GM19463 (cell line): ENCODE results near the gene GPR146.
"Not testable (repeated sequence)": the region's sequence is repeated elsewhere in the genome, so short reads cannot be mapped to it uniquely, and the experiment has no call there.

Experiments
- ATAC-seq: cut with Tn5 transposase; IDR thresholded peaks from one replicate; pipeline ENCODE4 v1.9.1; 2021; ENCODE audit warnings: mild to moderate bottlenecking, moderate library complexity; ENCODE audit not compliant: unreplicated experiment

Gene GPR146

DNA sequence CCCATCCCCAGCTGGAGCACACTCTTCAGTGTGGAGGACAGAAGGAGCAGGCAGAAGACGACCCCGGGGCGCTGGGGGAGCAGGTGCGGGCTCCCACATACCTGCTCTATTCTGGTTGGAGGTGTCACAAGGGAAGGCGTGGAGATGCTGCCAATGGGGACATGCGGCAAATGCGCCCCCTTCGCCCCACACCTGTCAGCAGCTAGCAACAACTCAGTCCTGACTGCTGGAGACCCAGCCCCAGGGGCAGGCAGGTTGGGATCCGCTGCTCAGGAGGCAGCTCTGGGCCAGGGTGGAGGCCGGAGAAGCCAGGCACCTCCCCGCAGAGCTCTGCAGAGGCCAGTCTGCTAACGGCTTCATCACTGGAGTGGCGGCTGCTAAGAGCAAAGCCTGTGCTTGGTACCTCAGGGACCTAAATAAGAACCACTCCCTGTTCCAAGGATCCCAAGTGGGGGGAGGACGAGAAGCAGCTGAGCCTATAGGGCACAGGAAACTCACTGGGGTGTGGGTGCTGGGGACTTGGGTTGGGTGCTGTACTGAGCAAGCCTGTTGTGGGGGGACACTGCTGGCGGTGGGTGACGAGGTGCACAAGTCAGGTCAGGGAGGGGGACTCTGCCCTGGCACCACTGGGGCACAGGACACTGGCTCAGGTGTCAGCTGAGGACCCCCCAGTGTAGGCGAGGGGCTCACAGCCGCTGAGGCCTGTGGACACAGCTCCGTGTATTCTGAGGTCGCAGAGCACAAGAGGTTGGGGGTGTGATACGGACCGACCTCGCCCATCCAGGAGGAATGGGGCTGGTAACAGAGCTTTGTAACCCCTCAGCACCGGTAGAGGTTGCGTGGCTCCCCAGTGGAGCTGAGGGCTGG, 19.2 kb upstream of the GPR146 start:
- no peak for ATAC-seq

DNA sequence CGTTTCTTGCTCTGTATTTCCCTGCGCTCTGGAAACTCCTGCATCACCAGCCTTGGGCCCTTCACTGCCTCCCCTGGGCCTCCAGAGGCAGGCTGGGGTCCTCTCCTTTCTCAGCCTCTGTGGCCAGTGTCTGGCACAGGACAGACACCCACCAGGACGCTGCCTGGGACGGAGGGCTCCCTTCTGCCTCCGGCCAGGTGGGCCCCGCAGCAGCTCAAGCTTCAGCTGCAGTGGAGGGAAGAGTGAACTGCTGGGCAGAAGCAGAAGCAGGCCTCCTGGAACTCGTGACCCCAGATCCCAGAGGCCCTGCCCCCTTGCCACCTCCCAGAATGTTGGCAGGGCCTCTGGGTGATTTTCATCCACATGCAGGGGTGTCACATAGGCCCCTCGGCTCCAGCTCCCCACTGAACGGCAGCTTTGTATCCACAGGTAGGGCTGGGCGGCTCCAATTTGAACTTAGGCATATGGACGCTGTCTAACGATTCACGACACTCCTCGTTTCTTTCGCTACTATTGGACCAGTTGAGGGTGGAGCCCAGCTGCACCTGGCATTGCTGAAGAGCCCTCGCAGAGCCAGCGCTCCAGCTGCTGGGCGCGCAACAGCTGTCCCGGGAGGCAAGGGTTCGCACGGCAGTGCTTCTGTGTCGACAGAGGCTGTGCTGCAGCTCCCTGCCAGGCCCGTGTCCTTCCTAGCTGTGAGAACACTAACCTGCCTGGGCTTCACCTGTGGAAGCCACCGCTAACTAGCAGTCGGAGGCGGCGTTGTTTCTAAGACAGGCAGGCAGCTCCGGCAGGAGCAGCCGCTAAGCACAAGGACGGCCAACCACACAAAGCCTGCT, 18.4 kb upstream of the GPR146 start:
- ATAC-seq, result no peak

- no peak for ATAC-seq
Observed at GRCh38 chr7:1026721-1027161, 17.6 kb upstream of the GPR146 start.

GRCh38 chr7:1027242-1028043, 16.9 kb upstream of the GPR146 start:
- no peak for ATAC-seq

GRCh38 chr7:1028044-1028770, 16.1 kb upstream of the GPR146 start:
- ATAC-seq, result peak; percentile 52

- no peak for ATAC-seq
Observed at GRCh38 chr7:1028775-1029636, 15.3 kb upstream of the GPR146 start.

DNA sequence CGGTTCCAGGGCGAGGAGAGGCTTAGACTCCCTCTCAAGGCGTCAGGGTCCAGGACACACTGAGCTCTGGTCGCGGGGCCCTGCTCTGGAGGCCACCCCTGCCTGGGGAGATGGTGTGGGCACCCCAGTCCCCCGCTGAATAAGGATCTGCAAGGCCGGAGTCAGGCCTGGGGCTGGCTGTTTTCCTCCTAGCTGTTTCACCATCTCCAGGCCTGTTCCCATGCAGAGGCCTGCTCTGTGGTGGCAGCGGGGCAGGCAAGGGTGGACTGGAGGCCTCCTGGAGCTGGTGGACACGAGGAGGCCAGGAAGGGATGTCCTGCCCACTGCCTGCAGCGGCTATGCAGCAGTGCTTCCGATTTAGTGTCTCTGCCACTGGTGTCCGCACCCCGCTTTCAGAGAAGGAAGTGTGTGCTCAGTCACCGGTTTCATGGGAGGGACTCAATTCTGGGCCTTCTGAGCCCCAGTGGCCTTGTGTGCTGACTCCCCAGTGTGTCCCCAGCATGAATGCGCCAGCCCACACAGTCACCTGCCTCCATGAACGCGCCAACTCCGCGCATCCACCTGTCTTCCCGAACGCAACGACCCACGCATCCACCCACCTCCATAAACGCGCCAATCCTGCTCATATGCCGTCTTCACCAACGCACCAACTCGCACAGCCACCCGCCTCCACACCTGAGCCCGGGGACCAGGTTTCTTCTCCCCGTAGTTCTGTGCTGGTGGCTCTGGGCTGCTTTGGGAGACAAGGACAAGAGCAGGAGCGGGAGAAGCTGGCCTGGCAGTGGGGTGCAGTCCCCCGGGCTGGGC, 14.5 kb upstream of the GPR146 start:
- no peak for ATAC-seq

DNA sequence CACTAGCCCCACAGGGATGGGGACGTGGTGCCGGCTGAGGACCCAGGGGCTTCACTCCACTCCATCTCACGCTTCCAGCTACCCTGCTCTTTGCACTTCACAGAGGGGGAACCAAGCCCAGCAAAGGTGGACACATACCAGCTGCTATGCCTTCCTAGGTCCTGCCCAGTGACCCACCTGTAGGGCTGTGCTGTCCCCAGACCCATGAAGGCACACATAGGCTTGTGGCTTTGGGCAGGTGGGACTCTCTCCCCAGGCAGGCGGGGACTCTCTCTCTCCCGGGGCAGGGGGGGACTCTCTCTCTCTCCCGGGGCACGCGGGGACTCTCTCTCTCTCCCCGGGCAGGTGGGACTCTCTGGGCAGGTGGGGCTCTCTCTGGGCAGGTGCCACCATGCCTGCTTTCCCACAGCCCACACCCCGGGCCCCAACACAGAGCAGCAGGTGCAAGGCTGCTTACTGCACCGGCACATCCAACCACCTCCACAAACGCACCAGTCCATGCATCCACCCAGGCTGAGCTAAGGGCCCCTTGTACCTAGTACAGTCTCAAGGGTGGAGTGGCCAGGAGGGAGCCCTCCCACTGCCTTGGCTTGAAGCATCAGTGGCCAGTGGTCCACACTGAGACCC, 13.8 kb upstream of the GPR146 start:
- no peak for ATAC-seq

GRCh38 chr7:1031716-1032455, 12.5 kb upstream of the GPR146 start:
- ATAC-seq, result no peak

- no peak for ATAC-seq
Observed at GRCh38 chr7:1032536-1033181, 11.7 kb upstream of the GPR146 start.

- no peak for ATAC-seq
Observed at GRCh38 chr7:1033546-1034145, 10.7 kb upstream of the GPR146 start.

DNA sequence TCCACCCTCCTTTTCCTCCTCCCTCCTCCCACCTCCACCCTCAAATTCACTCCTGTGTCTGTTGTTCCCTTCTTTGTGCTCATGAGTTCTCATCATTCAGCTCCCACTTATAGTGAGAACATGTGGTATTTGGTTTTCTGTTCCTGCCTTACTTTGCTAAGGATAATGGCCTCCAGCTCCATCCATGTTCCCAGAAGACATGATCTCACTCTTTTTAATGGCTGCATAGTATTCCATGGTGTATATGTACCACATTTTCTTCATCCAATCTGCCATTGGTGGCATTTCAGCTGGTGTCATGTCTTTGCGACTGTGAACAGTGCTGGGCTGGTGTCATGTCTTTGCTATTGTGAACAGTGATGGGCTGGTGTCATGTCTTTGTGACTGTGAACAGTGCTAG, 9.6 kb upstream of the GPR146 start:
- not testable (repeated sequence) for ATAC-seq

GRCh38 chr7:1036164-1036928, 8.0 kb upstream of the GPR146 start:
- ATAC-seq, result not testable (repeated sequence)

DNA sequence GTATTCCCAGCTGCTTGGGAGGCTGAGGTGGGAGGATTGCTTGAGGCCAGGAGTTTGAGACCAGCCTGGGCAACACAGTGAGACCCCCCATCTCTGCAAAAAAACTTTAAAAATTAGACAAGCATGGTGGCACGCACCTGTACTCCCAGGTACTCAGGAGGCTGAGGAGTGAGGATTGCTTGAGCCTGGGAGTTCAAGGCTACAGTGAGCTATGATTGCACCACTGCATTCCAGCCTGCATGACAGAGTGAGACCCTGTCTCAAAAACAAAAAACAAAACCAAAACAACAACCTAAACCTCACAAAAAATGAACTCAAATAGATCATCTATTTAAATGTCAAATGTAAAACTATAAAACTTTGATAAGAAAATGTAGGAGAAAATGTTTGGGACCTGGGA, 4.1 kb upstream of the GPR146 start:
- not testable (repeated sequence) for ATAC-seq

DNA sequence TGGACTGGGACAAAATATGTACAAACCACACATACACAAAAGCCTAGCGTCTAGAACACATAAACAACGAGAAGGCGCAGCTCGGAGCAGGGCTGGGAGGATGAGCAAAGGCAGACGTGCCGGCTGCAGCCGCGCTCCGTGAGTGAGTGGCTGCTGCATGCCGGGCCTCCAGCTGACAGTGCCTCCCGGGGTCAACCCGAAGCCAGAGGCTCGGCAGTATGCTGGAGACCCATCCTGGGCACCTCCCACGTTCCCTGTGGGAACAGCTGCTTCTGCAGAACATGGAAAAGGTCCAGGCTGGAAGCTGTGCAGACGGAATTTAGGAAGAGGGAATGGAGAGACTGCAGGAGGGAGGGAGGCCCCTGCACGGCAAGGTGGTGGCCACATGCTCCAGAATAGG, 3.6 kb upstream of the GPR146 start:
- ATAC-seq, result no peak
